K562 (cell line): ENCODE results near the gene PPARG. TPM values are rescaled to one million over a fixed set of nuclear protein-coding genes. Genes with fewer than 3 reads are reported as not detected.

ENCODE experiments used
- ATAC-seq: fragments of 200-7000 bp; cut with Tn5 transposase; 3 replicates; pipeline ENCODE4 v1.9.1; 2020; ENCODE audit warnings: moderate library complexity
- BruUV-seq: library from RNA; stranded (reverse); fragments of 400-500 nt; replicated peaks from 2 replicates; lab custom pipeline; 2021; lab: Mats Ljungman, UMichigan
- CTCF ChIA-PET: fragments of 300-600 bp; formaldehyde crosslinking; extraction: SDS; loops from one replicate; lab custom pipeline; 2021; ENCODE audit warnings: low intra/inter-chr PET ratio; lab: Yijun Ruan, JAX
- POLR2A ChIA-PET: fragments of 300-600, 350-650 bp; sonication (Branson Sonifier 250); formaldehyde crosslinking; extraction: SDS; loops from one replicate; lab custom pipeline; 2021; ENCODE audit warnings: antibody characterized with exemption, inconsistent platforms; lab: Yijun Ruan, JAX
- DNase-seq, 4 experiments: peaks; one replicate each; pipeline versions ENCODE4 v3.0.0 to v3.0.0-alpha.2; 2011 to 2018; ENCODE audit warnings: low spot score in 3 of 4, mixed read lengths in 3 of 4; ENCODE audit errors: extremely low read depth in 1 of 4
- FAIRE-seq: peaks from 2 replicates; lab custom pipeline; 2011; peaks lifted over from hg19 to GRCh38; lab: Jason Lieb, UNC
- H2AFZ ChIP-seq: 2 replicates; pipeline ENCODE4 v1.6.0; 2011; ENCODE audit warnings: low read depth, low read length, control low read depth, inconsistent platforms
- H3K27ac ChIP-seq: fragments of 200-600 bp; 3 replicates; pipeline ENCODE4 v1.8.0; 2011; ENCODE audit warnings: low read depth, mild to moderate bottlenecking, control low read depth, inconsistent platforms, low read length, moderate library complexity, mixed read lengths; ENCODE audit errors: extremely low read depth
- H3K27me3 ChIP-seq, 2 experiments: fragments of 300-600 bp in 1 of 2; 2 replicates in 1 of 2; 3 replicates in 1 of 2; pipeline versions ENCODE4 v1.6.0 to v1.8.0; 2011; ENCODE audit warnings: inconsistent platforms in 2 of 2, low read length in 2 of 2, mild to moderate bottlenecking in 1 of 2, mixed read lengths in 1 of 2, moderate library complexity in 1 of 2; ENCODE audit not compliant: control insufficient read depth in 2 of 2, insufficient read depth in 2 of 2
- H3K36me3 ChIP-seq: fragments of 300-600 bp; 3 replicates; pipeline ENCODE4 v1.8.0; 2011; ENCODE audit warnings: mild to moderate bottlenecking, low read length, inconsistent platforms; ENCODE audit not compliant: control insufficient read depth, insufficient read depth
- H3K4me1 ChIP-seq, 2 experiments: fragments of 200-600 bp in 1 of 2; replicated peaks in 1 of 2; 2 replicates in 1 of 2; 3 replicates in 1 of 2; pipeline versions ENCODE4 v1.5.1 to v1.8.0; 2011; ENCODE audit warnings: inconsistent platforms in 2 of 2, low read length in 2 of 2, mild to moderate bottlenecking in 1 of 2, mixed read lengths in 1 of 2, moderate library complexity in 1 of 2; ENCODE audit not compliant: control insufficient read depth in 2 of 2, insufficient read depth in 2 of 2
- H3K4me2 ChIP-seq: 2 replicates; pipeline ENCODE4 v1.6.1; 2011; ENCODE audit warnings: low read length, control low read depth, inconsistent platforms, mixed read lengths; ENCODE audit not compliant: insufficient read depth
- H3K4me3 ChIP-seq: fragments of 200-600 bp; sonication (generic), shearing (Covaris generic); 2 replicates; pipeline ENCODE4 v1.5.1; 2016; ENCODE audit warnings: control low read depth, inconsistent platforms
- H3K79me2 ChIP-seq: fragments of 200-600 bp; 3 replicates; pipeline ENCODE4 v1.8.0; 2011; ENCODE audit warnings: low read length, inconsistent platforms; ENCODE audit not compliant: control insufficient read depth, insufficient read depth
- H3K9ac ChIP-seq, 2 experiments: 2 replicates each; pipeline versions ENCODE4 v1.6.0 to v1.6.1; 2011; ENCODE audit warnings: low read depth in 2 of 2, low read length in 2 of 2, control low read depth in 1 of 2, inconsistent platforms in 1 of 2, mild to moderate bottlenecking in 1 of 2, mixed read lengths in 1 of 2; ENCODE audit not compliant: insufficient read depth in 1 of 2
- H3K9me1 ChIP-seq: one replicate; pipeline ENCODE4 v1.6.0; 2011; ENCODE audit warnings: inconsistent platforms, mild to moderate bottlenecking, low read length, moderate library complexity; ENCODE audit not compliant: control insufficient read depth, insufficient read depth
- H3K9me3 ChIP-seq: replicated peaks from 2 replicates; pipeline ENCODE4 v1.5.1; 2011; ENCODE audit warnings: low read depth, low read length, inconsistent platforms; ENCODE audit not compliant: control insufficient read depth, insufficient read depth
- H4K20me1 ChIP-seq: replicated peaks from 2 replicates; pipeline ENCODE4 v1.6.1; 2011; ENCODE audit warnings: low read length, inconsistent platforms, mixed read lengths; ENCODE audit not compliant: control insufficient read depth, insufficient read depth
- FOXJ2 ChIP-seq: fragments of 200-800 bp; sonication (Bioruptor generic); IDR thresholded peaks from 2 replicates; pipeline ENCODE4 v1.6.1; 2016; ENCODE audit warnings: missing genetic modification characterization, missing compliant biosample characterization
- GABPB1 ChIP-seq: sonication (generic); formaldehyde crosslinking; IDR thresholded peaks from 2 replicates; pipeline ENCODE4 v1.8.0; 2022; ENCODE audit warnings: mild to moderate bottlenecking, missing genetic modification reagents
- IRF2 ChIP-seq: sonication (generic); formaldehyde crosslinking; IDR thresholded peaks from 2 replicates; pipeline ENCODE4 v1.8.1; 2022; ENCODE audit warnings: mild to moderate bottlenecking, missing genetic modification reagents
- KDM1A ChIP-seq, 2 experiments: fragments of 450-650 bp; IDR thresholded peaks; 2 replicates each; pipeline ENCODE4 v1.6.1; 2016; ENCODE audit warnings: mild to moderate bottlenecking in 2 of 2
- KDM4B ChIP-seq, 2 experiments: fragments of 450-650 bp in 1 of 2; sonication (generic) in 1 of 2; IDR thresholded peaks; 2 replicates each; pipeline ENCODE4 v1.6.1; 2016 to 2017; ENCODE audit warnings: borderline replicate concordance in 2 of 2, antibody characterized with exemption in 1 of 2, low read depth in 1 of 2, mild to moderate bottlenecking in 1 of 2
- KDM5B ChIP-seq: fragments of 200-600 bp; sonication (generic); IDR thresholded peaks from 2 replicates; pipeline ENCODE4 v1.6.1; 2012; ENCODE audit warnings: low read depth, mild to moderate bottlenecking, moderate library complexity, low read length, control low read depth, inconsistent platforms; ENCODE audit not compliant: insufficient replicate concordance
- LARP7 ChIP-seq: fragments of 450-650 bp; IDR thresholded peaks from 2 replicates; pipeline ENCODE4 v1.6.1; 2016
- MAZ ChIP-seq, 2 experiments: fragments of 450-650 bp in 1 of 2; sonication (generic) in 1 of 2; formaldehyde crosslinking; IDR thresholded peaks in 1 of 2; conservative IDR thresholded peaks in 1 of 2; 2 replicates each; pipeline versions ENCODE4 v1.4.0 to v1.5.0; 2020; ENCODE audit warnings: mild to moderate bottlenecking in 1 of 2, missing genetic modification reagents in 1 of 2
- NFYB ChIP-seq: IDR thresholded peaks from 2 replicates; pipeline ENCODE4 v1.6.1; 2011; ENCODE audit warnings: mild to moderate bottlenecking, moderate library complexity; ENCODE audit not compliant: insufficient read length; ENCODE audit errors: extremely low read depth
- TAL1 ChIP-seq: fragments of 450-650 bp; IDR thresholded peaks from 2 replicates; pipeline ENCODE4 v1.6.1; 2016; ENCODE audit warnings: mild to moderate bottlenecking
- TBP ChIP-seq: optimal IDR thresholded peaks from 2 replicates; pipeline ENCODE3; 2011; ENCODE audit warnings: low read depth, low read length, improper control_type of control experiment
- THRAP3 ChIP-seq: fragments of 450-650 bp; IDR thresholded peaks from 2 replicates; pipeline ENCODE4 v1.6.1; 2016; ENCODE audit warnings: mild to moderate bottlenecking, inconsistent platforms, borderline replicate concordance
- ZBED1 ChIP-seq: IDR thresholded peaks from 2 replicates; pipeline ENCODE4 v1.6.1; 2014
- ZSCAN32 ChIP-seq: fragments of 450-650 bp; formaldehyde crosslinking; IDR thresholded peaks from 2 replicates; pipeline ENCODE4 v1.4.0; 2020; ENCODE audit warnings: mild to moderate bottlenecking, moderate library complexity
- WGBS: fragments of 100-300 bp; shearing (Covaris generic); methylation state at CpG from one replicate; pipeline ENCODE4 v1.1.6; 2016; ENCODE audit warnings: low coverage, mixed read lengths; ENCODE audit not compliant: insufficient coverage; ENCODE audit errors: missing lambda C conversion rate; 5-methylcytosine and 5-hydroxymethylcytosine counted together
- in situ Hi-C: fragments of 300-500 bp; cut with MboI; formaldehyde crosslinking; loops from 4 replicates; pipeline ENCODE4 v1.15.0; 2018; ENCODE audit warnings: inconsistent platforms, mixed read lengths
- intact Hi-C: fragments of 100-400 bp; cut with micrococcal nuclease; formaldehyde crosslinking; loops from 2 replicates; pipeline ENCODE4 v1.14.2; 2022
- polyA plus RNA-seq, 8 experiments: library from polyadenylated mRNA; depleted of rRNA in 4 of 8; stranded (reverse) in 5 of 8; unstranded in 3 of 8; fragments of >200 nt; fragmentation: Nextera tagmentation in 2 of 8; fragmentation: Illumina TruSeq in 1 of 8; extraction: Ambion mirVana in 2 of 8; extraction: Trizol in 1 of 8; gene quantifications; 2 replicates each; pipeline versions ENCODE4 v1.2.1 to v1.2.3, GENCODE V29; 2011 to 2014; ENCODE audit warnings: inconsistent platforms in 1 of 8, missing spikeins in 1 of 8
- total RNA-seq, 7 experiments: library from RNA; depleted of rRNA in 6 of 7; stranded (reverse); fragments of >200 nt in 6 of 7; fragmentation: Illumina TruSeq in 2 of 7; extraction: Trizol in 2 of 7; gene quantifications; 2 replicates each; pipeline versions ENCODE4 v1.2.1 to v1.2.3, GENCODE V29; 2011 to 2021; ENCODE audit warnings: low replicate concordance in 1 of 7
- TF ChIP-seq, protein P1 (sequence below), 3 experiments: IDR thresholded peaks in 2 of 3; conservative IDR thresholded peaks in 1 of 3; 2 replicates each; pipeline ENCODE4 v1.5.1; 2011 to 2012; ENCODE audit warnings: low read length in 3 of 3, mild to moderate bottlenecking in 3 of 3, control low read depth in 2 of 3, improper control_type of control experiment in 1 of 3, inconsistent platforms in 1 of 3, low read depth in 1 of 3, mixed read lengths in 1 of 3, moderate library complexity in 1 of 3; ENCODE audit not compliant: insufficient read depth in 2 of 3
- TF ChIP-seq, protein P2 (sequence below): fragments of 250-450 bp; sonication (Bioruptor Pico); IDR thresholded peaks from 2 replicates; pipeline ENCODE4 v1.5.0; 2020; ENCODE audit warnings: mild to moderate bottlenecking

The PPARG gene
- total and polyA plus RNA-seq, 9 of the 15 experiments (the other 6 are each of a cell fraction or from before 2014, with no cell fraction given), result not detected

DNA sequence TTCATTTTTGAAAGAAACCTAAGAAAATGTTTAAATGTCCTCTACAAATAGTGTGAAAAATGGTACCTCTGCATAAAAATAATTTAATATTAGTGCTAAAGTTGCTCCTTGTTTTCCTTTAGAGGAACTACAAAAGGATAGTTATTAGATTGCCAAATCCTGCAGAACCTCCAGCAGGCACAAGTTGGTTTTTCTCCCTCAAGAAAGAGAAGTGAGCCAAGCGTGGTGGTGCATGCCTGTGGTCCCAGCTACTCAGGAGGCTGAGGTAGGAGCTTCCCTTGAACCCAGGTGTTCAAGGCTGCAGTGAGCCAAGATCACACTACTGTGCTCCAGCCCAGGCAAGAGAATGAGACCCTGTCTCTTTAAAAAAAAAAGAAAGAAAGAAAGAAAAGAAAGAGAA is 110.4 kb downstream of the PPARG start (continued):
- TF ChIP-seq KDM4B (IDR thresholded peaks at IDR 0.05; ENCODE audit: borderline replicate concordance in 2 of 2, low read depth in 1 of 2) (no peak), GABPB1 (CRISPR knock-in tag) (no peak), THRAP3 (no peak), KDM1A (IDR thresholded peaks at IDR 0.05) (no peak)

DNA sequence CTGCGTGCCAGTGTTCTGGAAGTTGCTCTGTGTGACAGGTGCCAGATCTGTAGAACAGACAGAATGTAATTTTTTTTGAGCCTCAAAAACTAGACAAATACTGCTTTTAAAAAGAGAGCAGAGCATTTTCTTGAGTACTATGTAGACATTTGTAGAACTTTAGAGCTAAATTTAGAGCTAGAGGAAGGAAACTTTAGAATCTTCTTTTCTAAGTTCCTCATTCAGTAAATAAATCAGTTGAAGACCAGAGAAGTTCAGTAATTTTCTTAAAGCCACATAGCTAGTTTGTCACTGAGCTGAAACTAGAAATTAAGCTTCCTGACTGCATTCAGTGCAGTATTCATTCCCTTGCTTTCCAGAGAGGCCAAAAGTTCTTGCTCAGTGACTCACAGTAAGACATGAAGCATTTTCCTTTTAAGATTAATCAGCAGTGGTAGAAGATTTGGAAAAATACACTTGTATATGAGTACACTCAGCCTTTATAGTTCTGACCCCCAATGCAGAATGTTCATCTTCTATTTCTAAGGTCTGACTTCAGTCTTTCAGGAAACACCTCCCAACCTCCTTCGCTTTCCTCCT is 111.8 kb downstream of the PPARG start:
- ChIA-PET POLR2A (no interaction called here), CTCF (no interaction called here)
- Histone ChIP-seq H2AFZ (no peak overlapping the region), H4K20me1 (no peaks in the 10 kb centered on the region), H3K79me2 (no peaks in the 10 kb centered on the region), H3K9ac (no peak overlapping the region), H3K4me2 (no peak overlapping the region), H3K4me3 (no peak overlapping the region), H3K4me1 (peaks cover 0 to 9% of the 10 kb centered on the region in 2 experiments; a peak in 2 of 5 replicates), H3K27me3 (peaks cover 3 to 6% of the 10 kb centered on the region in 2 experiments; a peak in 3 of 5 replicates), H3K9me3 (no peaks in the 10 kb centered on the region), H3K9me1 (no peaks in the 10 kb centered on the region), H3K27ac (no peak overlapping the region), H3K36me3 (no peaks in the 10 kb centered on the region)
- ATAC-seq (no peak), DNase-seq (no peak), FAIRE-seq (no peak)
- TF ChIP-seq TAL1, result no peak
- TF ChIP-seq LARP7, result no peak
- no peak for TF ChIP-seq ZBED1
- TF ChIP-seq FOXJ2 (tag), result no peak
- no peak for TF ChIP-seq MAZ (CRISPR knock-in tag; conservative IDR thresholded peaks at IDR 0.05 in 1 of 2, IDR thresholded peaks at IDR 0.05 in 1 of 2)
- TF ChIP-seq ZSCAN32 (CRISPR knock-in tag), result no peak
- no peak for TF ChIP-seq IRF2 (CRISPR knock-in tag)
- no peak for TF ChIP-seq TBP
- no peak for TF ChIP-seq KDM5B
- TF ChIP-seq, protein P1, sequence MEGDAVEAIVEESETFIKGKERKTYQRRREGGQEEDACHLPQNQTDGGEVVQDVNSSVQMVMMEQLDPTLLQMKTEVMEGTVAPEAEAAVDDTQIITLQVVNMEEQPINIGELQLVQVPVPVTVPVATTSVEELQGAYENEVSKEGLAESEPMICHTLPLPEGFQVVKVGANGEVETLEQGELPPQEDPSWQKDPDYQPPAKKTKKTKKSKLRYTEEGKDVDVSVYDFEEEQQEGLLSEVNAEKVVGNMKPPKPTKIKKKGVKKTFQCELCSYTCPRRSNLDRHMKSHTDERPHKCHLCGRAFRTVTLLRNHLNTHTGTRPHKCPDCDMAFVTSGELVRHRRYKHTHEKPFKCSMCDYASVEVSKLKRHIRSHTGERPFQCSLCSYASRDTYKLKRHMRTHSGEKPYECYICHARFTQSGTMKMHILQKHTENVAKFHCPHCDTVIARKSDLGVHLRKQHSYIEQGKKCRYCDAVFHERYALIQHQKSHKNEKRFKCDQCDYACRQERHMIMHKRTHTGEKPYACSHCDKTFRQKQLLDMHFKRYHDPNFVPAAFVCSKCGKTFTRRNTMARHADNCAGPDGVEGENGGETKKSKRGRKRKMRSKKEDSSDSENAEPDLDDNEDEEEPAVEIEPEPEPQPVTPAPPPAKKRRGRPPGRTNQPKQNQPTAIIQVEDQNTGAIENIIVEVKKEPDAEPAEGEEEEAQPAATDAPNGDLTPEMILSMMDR (IDR thresholded peaks at IDR 0.05 in 2 of 3, conservative IDR thresholded peaks at IDR 0.05 in 1 of 3; ENCODE audit: insufficient read depth in 2 of 3, low read depth in 1 of 3, low read length in 3 of 3), result no peak
- no peak for TF ChIP-seq NFYB
- TF ChIP-seq, protein P2, sequence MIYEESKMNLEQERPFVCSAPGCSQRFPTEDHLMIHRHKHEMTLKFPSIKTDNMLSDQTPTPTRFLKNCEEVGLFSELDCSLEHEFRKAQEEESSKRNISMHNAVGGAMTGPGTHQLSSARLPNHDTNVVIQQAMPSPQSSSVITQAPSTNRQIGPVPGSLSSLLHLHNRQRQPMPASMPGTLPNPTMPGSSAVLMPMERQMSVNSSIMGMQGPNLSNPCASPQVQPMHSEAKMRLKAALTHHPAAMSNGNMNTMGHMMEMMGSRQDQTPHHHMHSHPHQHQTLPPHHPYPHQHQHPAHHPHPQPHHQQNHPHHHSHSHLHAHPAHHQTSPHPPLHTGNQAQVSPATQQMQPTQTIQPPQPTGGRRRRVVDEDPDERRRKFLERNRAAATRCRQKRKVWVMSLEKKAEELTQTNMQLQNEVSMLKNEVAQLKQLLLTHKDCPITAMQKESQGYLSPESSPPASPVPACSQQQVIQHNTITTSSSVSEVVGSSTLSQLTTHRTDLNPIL (CRISPR knock-in tag), result no peak
- WGBS, result 0% methylated on average over 2 of the region's 2 CpGs
- no TSS peak for BruUV-seq
- in situ Hi-C loops (no loop called here), intact Hi-C loops (no loop called here)
